ENCODE measurements around the gene C2orf15. TPM values are rescaled to one million over a fixed set of nuclear protein-coding genes. Genes with fewer than 3 reads are reported as not detected.
"Not testable (repeated sequence)": the region's sequence is repeated elsewhere in the genome, so short reads cannot be mapped to it uniquely, and the experiment has no call there.

The C2orf15 gene, protein sequence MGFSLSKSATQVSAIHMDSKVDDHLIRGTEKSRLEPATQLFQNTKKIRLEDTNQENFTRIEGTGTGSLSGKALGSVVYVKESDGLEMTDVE
- polyA plus RNA-seq (2014; cell fraction: cytosol; rRNA removed): 0.76 and 0.85 TPM in 2 replicates
- 0.31 TPM in 1 of 2 replicates, not detected in the other for polyA plus RNA-seq (2014; cell fraction: nucleus; rRNA removed)

DNA sequence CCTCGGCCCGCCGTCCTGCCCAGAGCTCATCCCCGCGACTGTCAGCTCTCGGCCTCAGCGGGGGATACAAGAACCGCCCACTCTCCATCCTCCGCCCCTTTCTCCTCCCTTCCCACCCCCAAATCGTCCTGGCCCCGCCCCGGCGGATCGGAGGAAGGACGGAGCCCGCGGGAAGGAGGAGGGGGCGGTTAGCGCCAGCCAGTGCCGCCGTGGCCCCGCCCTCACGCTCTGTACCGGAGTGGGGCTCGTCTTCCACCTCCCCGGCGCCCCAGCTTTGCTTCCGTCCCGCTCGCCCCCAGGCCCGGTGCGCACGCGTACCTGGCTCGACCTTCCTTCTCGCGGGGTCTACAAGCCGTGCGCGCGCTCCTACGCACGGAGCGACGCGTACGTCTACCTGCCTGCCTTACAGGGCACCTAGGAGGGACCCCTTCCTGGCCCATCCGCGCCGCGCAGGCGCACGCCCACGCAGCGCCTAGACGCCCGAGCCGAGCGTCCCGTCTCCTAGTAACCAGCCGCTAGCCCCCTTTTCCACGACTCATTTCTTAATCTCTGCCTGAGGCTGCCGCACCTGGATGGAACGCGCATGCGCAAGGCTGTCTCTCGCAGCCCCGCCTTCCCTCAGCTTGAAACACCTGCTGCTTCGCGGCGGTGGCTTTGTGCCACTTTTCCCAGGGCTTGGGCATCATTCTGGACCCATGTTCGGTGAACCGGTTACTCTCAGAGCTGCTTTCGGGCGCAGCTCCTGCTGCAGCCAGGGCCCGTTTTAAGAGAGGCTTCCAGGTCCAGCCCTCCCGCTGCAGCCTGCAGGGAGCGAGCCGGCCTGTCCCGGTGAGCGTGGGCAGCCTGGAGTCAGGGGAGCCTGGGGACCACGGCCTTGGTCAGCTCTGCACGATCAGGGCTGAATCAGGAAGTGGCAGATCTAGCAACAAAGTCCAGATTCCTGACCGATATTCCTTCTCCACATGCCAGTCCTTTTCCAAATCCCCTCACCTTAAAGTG is at the start of gene C2orf15:
Gene C2orf15 (plus strand): TSS at position 598 of the 999 bp plus-strand sequence. CDS start 8,852 bp downstream, outside the sequence.
- peak; percentile 91 for DNase-seq (ENCODE audit: low spot score)

DNA sequence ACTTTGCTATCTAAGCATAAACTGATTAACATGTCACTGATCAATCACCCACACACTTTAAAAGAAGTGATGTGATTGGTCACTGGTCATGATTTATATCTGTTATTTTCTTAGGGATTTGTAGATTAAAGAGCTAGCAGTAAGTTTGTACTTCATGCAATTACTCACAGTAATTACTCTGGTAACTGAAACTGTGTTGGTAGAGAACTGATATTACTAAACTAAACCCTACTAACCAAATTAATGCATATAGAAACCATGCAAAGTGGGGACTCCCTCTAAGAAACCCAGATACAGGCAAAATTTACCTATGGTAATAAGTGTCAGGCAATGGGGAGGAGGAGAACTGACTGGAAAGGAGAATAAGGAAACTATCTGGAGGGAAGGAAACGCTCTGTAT is 44.8 kb upstream of the C2orf15 start:
- no peak for DNase-seq (ENCODE audit: low spot score)

DNA sequence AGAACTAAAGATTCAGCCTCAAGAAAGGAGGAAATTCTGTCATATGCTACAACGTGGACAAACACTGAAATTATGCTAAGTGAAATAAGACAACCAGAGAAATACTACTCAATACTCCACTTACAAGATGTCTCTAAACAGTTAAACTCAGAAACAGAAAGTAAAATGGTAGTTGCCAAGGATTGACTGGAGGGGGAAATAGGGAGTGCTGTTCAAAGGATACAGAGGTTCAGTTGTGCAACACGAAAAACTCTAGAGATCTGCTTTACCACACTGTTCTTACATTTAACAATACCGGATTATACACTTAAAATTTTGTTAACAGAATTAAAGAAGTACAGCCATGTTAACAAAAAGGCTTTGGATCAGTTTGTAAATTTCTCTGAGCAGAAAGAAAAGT is 39.8 kb upstream of the C2orf15 start:
- no peak for DNase-seq (ENCODE audit: low spot score)

DNA sequence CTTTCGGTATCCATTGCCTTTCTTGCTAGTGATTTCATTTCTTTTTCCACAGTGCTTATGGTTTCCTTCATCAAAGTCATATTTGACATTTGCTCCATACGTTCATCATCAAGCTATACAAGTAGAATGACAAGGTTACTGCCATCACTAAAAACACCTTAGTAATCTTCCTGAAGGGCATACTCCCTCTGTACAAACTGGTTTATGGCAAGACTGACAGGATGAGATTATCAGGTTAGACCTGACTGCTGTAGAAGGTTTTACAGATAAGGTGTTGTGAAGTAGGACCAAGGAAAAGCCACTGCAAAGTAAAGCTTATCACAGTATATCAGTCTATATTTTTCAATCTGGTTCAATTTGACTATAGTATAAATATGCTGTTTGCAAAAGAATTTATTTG is 37.5 kb upstream of the C2orf15 start:
- no peak for DNase-seq (ENCODE audit: low spot score)

DNA sequence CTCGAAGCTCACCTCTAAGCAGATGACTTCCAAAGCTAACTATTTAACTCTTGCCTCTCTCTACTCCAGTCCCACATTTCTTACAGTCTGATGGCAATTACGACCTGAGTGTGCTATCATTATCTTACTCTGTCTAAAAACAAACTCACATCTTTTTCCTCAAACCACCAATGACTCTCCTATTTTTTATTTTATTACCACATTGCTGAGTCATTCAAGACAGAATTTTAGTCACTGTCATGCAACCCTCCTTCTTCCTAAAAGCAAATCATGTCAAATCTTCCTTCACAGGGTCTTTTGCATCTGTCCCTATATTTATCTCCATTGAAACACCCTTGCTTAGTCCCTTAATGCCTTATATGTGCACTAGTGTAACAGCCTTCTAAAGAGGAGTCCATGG is 34.6 kb upstream of the C2orf15 start:
- no peak for DNase-seq (ENCODE audit: low spot score)

DNA sequence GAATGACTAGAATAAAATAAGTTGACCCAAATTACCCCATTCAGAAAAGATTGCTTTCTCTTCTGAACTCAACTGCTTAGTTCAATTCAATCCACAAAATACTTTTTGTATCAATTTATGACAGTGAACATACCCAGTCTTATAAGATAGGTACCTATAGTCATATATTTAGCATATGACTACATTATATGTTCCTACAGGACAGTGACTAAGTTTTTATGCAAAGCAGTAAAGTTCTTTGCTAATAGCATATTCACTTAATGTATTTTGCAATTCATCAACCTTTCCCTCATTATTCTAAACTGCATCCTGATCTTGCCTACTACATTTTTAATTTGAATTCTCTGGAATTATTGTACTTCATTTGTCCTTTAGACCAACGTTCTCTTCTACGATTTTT is 30.3 kb upstream of the C2orf15 start:
- DNase-seq (ENCODE audit: low spot score): no peak

DNA sequence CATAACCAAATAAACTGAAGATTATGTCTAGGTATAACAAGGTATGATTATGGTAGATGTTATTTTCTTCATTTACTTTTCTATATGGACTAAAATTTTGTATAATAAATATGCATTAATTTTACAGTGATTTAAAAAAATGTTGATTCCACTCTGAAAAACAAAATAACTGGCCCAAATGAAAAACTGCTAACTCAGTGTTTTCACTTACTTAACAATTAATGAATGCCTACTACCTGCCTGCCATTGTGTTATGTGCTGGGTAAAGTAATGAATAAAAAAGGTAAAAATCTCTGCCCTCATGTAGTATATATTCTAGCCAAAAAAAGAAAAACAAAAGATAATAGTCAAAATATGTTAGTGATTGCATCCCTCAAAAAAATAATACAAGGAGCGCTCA is 29.6 kb upstream of the C2orf15 start:
- DNase-seq (ENCODE audit: low spot score): no peak

DNA sequence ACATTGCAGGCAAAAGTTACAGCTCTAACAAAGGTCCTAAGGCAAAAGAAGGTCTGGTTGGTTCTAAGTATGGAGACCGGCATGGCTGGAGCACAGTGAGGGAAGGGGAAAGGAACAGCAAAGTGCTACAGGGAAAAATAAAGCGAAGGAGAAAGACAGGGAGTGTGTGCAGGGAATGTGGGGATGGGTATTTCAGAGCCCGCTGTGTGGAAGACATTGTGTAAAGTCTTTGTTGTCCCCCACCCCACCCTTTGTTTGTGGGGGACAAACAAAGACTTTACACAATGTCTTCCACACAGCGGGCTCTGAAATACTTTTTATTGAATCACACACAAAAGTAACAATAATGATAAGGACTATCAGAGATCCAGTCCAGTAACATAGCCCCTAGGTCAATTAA is 28.9 kb upstream of the C2orf15 start:
- no peak for DNase-seq (ENCODE audit: low spot score)

DNA sequence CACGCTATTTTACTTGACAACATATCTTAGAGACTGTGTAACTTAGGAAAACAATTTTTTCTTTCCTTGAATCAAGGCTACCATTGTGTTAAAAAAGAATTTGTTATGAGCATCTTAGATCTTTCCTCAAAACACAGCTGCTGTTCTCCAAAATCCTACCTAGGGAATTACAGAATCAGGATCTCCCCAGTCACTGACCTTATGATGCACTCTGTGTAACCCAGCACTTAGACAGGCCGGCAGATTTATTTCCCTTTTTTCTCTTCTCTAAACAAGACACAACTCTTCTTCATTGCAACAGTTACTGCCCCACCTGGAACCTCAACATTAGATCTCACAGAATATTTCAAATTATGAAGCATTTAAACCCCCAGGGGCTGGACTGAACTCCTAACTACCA is 13.5 kb upstream of the C2orf15 start:
- no peak for DNase-seq (ENCODE audit: low spot score)

DNA sequence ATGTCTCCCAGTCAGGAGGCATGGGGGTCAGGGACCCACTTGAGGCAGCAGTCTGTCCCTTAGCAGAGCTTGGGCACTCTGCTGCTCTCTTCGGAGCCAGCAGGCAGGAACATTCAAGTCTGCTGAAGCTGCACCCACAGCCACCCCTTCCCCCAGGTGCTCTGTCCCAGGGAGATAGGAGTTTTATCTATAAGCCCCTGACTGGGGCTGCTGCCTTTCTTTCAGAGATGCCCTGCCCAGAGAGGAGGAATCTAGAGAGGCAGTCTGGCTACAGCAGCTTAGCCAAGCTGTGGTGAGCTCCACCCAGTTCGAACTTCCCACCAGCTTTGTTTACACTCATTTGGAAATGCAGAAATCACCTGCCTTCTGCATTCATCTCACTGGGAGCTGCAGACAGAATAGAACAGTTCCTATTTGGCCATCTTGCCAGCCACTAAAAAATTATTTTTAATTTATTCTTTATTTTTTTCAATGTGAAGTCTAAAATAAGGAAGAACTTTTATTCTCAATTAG is 6.4 kb upstream of the C2orf15 start:
- DNase-seq (ENCODE audit: low spot score): not testable (repeated sequence)

DNA sequence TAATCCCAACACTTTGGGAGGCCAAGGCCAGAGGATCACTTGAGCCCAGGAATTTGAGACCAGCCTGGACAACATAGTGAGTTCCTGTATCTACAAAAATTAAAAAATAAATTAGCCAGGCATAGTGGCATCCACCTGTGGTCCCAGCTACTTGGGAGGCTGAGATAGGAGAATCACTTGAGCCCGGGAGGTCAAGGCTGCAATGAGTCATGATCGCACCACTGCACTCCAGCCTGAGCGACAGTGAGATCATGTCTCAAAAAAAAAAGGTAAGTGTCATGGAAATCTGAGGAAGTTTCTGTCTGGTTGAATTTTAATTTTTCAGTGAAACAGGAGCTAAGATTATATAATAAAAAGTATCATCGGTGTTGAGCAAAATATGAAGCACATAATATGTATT is 2.5 kb upstream of the C2orf15 start:
- no peak for DNase-seq (ENCODE audit: low spot score)

DNA sequence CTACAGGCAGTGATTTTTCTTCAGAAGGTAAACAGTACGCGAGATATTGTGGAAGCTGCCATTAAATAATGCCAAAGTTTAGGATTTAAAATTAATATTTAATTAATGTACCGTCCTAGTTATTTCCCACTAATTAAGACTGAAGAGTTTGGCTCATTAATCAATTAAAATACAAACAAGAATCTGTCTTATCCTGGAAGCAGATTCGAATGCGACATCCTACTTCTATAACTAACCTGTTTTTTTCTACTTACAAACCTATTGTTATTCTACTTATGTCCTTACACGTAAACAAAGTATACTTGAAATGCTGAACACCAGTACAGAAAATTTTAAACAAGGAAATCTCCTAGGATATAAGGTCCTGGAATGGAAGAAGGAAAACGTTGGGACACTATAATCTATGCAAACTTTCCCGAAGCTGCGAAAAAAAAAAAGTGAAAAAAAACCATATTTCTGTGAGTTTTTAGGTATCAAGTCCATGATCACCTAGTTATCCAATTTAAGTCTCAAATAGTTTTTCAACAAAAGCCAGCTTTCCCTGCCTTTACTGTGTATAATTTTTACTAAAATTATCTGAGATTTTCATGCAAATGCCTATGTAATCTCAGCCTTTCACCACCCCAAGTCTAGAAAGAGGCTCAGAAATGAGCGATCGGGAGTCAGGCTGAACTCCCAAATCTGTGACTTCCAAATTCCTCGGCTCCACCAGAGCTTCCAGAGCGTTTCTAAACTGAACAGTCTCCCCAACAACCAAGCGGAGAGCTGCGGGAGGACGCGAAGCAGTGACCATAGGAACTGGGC is 1.2 kb upstream of the C2orf15 start:
- DNase-seq (ENCODE audit: low spot score): no peak

DNA sequence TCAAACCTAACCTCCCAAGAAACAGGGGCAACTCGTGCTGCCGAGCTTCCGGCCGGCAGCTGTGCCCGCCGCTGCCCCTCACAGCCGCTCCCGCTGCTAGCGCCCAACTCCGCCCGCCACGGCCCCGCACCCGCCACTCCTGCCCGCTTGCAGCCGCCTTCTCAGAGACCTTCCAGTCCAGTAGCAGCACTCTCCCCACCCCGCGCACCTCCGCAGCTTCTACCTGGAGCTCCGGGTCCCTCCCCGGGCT is 722 bp upstream of the C2orf15 start:
- no peak for DNase-seq (ENCODE audit: low spot score)

DNA sequence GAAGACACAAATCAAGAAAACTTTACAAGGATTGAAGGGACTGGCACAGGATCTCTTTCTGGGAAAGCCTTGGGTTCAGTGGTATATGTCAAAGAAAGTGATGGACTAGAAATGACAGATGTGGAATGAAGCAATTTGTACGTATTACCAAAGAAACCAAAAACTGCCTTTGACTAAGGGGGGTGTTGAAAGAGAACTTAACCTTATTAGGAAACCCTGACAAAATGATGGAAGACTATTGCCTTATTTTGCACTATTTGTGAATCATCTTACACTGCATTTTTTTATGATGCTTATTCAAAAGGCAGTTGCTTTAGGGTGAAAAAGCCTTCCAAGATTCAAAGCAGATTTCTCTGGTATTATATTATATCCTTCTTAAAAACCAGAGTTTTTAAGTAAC is 9.2 kb downstream of the C2orf15 start:
- no peak for DNase-seq (ENCODE audit: low spot score)

DNA sequence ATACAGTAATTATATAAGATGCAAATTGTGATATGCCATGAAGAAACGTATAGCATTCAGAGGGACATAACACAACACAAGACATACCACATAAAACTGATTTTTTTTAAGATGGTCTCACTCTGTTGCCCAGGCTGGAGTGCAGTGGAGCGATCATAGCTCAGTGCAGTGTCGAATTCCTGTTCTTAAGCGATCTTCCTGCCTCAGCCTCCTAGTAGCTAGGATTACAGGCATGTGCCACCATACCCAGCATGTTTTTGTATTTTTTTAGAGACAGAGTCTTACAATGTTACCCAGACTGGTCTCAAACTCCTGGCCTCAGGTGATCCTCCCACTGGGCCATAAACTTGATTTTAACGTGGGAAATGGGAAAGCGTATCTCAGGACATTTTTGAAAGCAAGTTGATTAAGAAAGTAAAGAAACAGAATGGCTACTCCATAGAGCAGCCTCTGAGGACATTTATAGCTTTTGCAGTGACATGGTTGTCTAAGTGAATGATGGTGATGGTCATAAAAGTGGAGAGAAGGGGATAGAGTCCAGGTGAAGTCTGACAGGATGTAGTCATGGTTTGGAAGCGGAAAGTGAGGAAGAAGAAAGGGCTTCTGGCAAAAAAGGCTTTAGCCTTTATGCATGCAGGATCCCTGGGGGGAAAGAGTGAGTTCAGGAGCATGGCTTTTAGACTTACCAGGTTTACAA is 10.8 kb downstream of the C2orf15 start:
- no peak for DNase-seq (ENCODE audit: low spot score)

DNA sequence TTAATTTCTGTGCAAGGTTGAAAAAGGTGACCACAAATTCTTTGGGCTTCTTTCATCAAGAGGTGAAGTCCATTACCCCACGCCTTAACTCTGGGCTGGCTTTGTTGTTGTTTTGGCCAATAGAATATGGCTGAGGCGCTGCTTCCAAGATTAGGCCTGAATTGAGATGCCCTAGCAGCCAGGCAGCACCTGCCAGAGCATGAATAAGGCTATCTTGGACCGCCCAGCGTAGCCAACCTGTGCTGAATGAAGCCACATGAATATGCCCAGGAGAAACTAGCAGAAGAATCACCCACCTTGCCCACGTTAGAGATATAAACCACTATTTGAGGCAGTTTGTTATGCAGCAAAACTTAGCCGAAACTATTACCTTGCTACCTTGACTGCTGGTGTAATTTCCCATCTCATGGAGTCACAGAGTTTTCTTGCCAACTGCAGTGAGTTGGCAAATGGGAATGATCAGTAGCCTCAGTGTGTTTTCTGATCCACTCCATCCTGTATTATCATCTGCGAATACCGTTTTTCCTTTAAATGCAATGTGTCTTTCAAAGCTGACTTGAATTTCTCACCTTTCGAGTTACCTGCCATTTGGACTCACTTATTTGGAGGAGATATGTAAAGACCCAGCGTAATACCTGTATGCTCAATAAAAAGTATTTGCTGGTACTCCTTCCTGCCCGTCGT is 12.6 kb downstream of the C2orf15 start:
- DNase-seq (ENCODE audit: low spot score): no peak

DNA sequence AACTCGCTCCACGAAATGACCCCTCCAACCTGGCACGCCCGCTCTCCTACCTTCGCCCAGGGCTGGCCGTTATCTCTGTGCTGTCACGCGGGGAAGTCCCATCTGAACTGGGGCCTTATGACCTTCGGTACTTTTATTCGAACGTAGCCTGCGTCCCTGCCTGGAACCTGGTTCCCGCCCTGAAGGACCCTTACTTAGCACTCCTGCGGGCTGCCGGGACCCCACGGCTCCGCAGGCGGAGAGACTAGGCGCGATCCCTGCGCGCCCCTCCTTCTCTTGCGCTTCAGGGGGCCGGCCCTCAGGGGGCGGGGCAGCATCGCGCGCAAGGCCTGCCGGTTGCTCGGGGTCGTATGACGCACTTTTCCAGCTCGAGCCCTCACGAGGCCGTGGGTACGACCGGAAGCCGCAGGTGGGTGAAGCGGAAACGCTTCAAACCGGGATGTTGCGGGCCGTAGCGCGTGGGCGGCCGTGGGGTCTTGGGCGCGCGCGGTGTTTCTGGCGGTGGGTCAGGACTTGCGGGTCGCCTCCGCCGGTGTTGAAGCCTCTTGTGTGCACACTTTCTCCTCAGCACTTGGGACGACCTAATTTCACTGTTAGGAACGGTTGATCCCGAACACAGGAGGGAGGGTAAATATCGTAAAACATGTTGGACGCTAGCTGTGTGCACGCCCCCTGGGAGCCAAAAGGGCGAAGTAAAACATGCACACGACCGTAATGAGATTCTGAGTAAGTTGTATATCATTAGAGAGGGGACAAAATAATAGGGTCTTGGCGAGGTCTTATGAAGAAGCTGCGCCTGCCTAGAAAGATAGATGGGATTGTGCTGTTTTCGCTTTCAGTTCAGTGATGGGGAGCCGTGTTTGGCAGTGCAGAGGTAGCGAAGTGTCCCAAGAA is 13.4 kb downstream of the C2orf15 start, which contains the start of the genes LIPT1 and TSGA10:
Gene LIPT1 (plus strand): TSS at position 325 of the 894 bp plus-strand sequence. CDS start 6,991 bp downstream, outside the sequence.
Gene TSGA10 (minus strand): TSS at position 300 of the 894 bp plus-strand sequence. CDS start 45,503 bp downstream, outside the sequence.
- DNase-seq (ENCODE audit: low spot score): peak; percentile 92

DNA sequence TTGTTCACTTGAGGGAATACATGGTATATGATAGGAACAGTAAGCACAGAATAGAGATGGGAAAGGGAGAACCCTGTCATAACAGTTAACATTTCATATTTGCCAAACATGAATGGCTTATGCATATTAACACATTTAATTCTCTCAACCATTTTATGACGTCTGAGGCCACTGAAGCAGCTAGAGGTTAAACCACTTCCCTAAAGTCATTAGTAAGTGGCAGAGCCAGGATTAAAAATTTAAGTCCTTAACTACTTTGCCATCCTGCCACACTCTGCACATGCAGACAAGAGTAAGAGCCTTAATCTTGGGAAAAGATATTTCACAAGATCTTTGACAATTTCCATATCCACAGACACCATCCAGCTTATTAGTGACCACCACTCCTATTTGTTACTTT is 15.4 kb downstream of the C2orf15 start:
- DNase-seq (ENCODE audit: low spot score): no peak

DNA sequence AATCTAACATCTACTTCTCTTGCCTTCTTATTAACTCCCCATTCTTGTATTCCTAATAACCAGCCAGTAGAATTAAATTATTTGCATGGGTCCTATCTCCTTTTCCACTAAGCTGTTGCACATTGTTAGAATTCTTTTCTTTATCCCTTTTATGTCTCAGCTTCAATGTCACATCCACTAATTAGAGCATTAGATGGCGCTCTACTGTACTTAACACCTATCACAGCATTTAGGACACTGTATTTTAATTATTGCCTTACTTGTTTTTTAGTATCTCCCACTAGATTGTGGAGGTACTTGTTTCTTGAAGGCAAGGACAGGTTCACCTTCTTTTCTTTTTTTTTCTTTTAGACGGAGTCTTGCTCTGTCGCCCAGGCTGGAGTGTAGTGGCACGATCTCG is 17.1 kb downstream of the C2orf15 start:
- DNase-seq (ENCODE audit: low spot score): no peak

DNA sequence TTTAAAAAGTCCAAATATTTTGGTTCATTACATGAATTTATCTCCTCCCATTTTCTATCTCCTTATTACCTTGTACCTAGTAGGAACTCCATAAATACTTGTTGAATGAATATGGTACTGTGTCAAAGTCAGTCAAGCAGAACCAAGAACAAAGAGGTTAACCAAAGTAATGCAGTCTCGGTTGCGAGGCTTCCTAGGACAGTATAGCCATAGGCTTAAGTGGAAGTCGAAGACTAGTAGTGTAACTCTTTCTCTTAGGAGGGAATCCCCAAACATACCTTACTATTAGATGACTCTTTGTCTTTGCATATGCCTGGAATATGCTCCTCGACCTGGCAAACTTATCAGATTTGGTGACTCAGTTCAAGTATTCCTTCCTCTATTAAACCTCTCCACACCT is 18.1 kb downstream of the C2orf15 start:
- no peak for DNase-seq (ENCODE audit: low spot score)
